Inferior parietal cortex (tissue), 1 donor: ENCODE results near the gene YPEL2.

Source experiments
- DNase-seq: peaks from one replicate; pipeline ENCODE4 v3.0.0-alpha.2; 2016; ENCODE audit errors: extremely low spot score

Gene YPEL2

DNA sequence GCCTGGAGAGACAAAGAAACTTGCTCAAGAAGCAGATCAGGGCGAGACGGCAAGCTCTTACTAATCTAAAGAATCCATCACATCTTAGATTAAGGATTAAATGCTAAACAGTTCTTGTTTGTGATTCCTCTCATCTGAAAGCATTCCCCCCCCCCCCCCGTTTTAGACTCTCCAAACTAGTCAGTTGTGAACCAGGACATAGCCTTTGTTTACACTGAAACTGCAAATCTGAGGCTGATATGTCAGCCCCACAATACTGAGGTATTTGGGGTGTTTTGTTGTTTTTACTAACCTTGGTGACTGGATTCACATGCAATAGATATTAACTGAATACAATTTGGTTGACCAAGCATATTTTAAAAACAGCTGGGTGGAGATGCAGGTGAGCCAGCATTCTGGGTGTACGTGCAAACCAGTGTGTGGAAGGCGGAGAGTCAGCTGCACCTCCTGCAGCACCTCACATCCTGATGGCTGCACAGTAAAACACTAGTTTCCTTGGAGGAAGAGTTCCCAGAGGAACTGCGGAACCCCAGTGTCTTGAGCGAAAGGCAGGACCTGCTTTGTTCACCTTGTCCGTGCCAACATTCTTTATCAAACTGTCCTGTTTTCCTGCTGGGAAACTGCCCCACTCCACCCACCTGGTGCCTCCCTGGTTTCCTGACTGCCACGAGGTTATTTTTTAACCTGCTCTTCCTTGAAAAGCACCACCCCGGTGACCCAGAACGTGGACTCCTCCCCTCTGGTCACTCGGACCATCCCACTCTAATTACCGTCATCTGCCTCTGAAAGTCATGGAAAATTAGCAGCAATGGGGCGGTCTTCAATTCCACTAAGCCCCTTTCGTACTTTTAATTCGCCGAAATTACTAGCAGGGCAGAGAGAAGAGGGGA is 1.2 kb upstream of the YPEL2 start:
- no peak for DNase-seq

DNA sequence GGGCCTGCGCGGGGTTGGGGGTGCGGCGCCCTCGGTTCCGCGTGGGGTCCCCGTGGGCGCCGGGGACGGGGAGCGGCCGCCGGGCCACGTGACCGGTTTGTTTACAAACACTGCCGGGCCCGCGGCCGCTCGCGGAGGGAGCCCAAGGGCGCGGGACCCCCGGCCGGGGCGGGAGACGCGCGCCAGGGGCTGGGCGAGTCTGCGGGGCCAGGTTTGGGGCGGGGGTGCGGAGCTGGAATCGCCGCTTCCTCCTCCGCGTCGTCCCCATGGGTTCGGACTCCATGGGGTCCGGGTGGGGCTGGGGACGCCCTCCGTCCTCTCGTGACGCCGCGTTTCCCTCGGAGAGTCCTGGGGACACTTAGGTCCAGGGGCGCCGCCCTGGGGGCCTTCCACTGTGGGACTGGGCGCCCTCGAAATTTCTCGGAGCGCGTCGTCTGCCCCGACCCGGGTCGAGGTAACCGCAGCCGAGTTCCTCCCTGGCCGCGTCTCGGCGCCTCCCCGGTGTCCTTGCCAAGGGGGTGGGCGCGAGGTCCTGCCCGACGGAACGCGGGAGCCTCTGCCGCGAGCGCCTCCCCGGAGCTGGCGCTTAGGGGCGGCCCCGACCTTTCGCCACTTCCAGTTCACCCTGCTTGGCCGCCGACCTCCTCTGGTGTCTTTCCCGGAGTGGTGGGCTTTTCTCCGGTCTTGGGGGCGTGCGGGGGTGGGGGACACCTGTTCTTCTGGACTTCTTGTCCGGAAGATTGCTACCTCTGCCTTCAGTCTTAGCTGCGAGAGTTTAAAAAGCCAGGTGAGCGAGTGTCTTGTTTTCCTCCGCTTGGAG is 684 bp downstream of the YPEL2 start:
- no peak for DNase-seq

DNA sequence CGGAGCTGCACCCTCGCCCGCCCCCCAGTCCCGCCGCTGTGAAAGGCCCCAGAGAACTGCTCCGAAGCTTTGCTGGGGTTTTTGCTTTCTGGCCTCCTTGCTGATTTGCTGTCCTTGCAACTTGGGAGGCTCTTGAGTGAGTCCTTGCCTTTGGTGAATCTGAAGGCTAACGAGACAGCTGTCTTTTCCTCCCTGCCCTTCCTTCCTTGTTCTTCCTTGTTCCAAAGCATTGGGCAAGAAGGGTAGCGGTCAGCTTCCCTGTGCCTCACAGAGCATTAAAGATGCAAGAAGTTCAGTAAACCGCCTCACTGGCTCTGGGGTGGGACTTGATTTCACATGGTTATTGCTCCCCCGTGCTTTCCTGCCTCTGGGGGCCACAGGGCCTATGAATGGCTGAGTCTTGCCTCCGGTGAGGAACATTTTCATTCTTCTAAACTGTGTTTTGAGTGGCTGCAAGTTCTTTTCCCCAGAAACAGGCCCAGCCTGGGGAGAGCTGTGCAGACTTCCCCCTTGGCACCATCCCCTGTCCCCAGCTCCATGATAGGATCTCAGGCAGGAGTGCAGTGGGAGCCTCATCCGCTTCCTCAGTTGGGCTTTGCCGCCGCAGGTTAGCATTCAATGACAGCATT is 1.4 kb downstream of the YPEL2 start:
- DNase-seq: no peak

DNA sequence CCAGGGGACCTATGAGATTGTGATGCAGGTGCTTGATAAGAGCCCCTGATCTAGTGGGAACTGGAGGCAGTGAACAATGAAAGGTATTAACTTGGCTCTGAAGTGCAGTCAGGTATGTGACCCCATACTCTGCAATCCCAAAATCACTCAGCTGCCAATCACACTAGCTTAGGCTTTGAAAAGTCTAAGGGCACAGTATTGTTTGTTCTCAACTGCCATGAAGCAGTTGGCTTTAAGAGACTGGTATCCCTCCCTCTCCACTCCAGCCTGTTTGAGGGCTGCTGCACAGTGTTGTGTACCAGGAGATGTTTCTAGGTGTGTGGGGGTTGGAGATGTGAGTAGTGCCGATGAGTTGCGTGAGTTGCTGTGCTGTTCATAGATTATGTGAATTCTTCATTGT is 2.4 kb downstream of the YPEL2 start:
- DNase-seq: no peak

DNA sequence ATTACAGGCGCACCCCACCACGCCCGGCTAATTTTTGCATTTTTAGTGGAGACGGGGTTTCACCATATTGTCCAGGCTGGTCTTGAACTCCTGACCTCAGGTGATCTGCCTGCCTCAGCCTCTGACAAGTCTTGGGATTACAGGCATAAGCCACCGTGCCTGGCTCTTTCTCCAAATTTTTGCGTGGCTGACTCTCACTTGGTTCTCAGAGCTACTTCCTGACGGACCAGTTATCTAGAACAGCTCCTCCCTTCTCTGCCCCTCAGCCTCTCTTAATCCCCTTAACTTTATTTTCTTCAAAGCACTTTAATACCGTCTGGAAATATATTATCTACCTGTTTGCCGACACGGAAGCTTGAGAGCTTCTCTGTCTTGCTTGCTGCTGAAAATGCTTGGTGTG is 4.2 kb downstream of the YPEL2 start:
- DNase-seq: no peak

DNA sequence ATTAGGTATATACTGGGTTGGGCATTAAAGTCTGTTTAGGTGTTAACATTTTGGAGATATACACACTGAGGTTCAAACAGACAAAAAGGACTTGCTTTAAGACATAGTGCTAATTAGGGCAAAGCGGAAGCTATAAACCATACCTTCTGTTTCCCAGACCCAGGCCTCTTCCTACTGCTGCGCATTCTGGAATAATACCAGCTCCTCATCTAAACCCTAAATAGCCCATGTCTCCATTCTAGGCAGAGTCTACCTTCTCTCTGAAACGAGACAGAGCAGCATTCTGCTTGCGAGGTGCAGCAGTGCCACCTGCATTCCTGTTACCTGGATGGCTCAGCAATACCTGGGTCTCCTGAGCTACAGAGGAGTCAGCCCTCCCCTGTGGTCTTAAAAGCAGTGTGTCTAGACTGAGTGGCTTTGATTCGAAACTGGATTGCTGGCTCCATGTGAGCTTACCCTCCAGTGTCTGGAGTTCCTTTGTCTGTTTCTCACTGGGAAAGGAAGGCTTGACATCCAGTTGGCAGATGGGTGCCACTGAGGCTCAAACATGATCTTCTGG is 6.4 kb downstream of the YPEL2 start:
- DNase-seq: no peak

DNA sequence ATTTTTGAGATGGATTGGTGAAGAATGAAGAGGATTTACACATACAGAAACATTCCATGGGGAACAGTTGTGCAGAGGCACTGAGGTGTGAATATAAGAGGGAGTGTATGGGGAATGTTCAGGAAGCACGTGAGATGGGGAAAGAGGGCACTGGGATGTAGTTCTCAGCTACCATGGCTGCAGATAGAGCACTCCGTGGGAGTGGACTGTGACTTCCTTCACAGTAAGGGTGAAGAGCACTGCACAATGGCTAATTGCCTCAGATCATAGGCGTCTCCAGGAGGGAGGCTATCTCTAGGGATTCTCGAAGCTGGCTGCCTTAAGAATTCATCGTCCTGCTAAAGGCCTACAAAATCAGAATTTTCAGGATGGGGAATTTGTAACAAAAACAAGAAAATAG is 7.0 kb downstream of the YPEL2 start:
- no peak for DNase-seq

DNA sequence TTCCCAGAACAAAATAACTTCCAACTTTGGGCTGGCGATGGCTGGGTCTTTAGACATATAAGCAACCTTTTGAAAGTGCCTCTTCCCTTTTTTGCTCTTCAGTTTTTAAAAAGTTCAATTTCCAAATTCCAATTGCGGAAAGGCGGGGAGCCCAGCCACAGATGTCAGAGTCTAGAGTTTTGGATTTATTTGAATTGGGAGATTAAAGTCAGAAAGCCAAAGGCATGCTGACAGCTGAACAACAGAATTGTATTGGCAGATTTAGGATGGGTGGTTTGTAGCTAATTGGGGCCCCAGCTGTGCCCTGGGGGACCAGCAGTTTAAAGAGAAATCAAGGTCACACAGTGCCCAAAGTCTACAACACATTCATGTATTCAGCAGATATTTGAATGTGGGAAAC is 10.5 kb downstream of the YPEL2 start:
- DNase-seq: no peak

DNA sequence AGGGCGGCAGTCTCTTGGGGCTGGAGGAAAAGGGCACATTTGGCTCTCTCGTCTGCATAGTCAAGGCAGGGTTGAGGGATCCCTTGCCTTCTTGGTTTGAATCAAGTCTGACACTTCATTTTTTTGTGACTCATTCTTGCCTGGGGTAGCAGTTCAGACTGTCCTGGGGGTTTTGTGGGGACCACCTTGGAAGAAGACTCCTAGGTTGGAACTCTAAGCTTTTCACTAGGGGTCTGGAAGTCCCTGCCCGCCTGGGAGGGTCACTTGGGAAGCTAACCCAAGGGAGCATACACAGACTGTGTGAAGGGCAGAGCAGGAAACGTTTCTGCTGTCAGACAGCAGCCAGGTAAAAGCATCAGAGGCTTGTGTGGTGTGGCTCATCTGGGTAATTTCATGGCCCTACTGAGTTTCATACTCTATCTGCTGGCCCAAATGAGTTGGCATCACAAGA is 11.3 kb downstream of the YPEL2 start:
- no peak for DNase-seq

DNA sequence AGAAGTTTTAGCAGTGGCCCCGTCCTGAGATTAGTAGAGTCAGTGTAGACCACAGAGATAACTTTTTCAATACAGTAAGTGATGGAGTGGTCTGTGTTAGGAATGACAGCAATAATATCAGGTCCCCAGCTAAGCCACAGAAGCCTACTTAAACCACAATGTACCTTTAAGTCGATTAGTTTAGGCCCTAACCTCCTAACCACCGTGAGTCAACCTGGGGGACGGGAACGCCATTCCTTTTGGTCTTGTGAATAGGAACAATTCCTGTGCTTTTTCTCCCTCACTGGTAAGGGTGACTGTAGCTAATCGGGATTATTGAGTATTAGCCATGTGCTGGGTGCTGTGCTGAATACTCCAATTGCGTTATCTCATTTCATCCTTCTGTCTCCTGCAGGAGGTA is 14.0 kb downstream of the YPEL2 start:
- DNase-seq: no peak

DNA sequence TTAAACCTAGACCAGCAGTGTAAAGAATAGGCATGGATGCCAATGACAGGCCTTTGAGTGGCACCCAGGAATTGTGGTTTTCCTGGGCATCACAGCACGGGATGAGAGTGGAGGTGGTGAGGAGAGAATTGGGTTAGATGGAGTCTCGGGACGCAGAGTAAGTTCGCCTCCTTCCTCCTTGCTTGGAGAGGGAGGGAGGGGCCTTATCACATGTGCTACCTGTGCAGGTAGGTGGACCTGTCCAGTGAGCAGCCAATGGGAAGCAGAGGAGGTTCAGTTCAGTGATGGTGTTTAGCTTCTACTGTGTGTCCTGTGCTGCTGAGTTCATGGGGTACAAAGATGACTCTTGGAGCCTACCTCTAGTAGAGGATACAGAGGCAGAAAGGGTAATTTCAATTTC is 14.9 kb downstream of the YPEL2 start:
- no peak for DNase-seq

DNA sequence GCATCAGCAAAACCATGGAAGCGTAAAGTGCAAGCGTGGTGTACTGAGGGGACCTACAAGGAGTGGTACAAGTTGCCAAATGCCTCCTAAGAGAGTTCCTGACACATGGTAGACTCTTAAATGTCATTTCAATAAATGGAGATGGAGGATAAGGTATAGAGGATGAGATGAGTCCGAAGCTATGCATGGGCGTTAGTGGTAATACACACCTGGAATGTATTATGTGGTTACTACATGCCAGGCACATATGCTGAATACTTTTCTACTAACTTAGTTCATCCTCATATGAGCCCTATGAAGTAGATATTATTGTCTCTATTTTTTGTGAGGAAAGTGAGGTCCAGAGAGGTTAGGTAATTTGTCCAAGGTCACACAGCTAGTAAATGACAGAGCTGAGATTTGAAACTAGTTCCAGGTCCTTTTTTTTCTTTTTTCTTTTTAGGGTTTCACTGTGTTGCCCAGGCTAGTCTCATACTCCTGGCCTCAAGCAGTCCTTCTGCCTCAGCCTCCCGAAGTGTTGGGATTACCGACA is 15.5 kb downstream of the YPEL2 start:
- DNase-seq: no peak

DNA sequence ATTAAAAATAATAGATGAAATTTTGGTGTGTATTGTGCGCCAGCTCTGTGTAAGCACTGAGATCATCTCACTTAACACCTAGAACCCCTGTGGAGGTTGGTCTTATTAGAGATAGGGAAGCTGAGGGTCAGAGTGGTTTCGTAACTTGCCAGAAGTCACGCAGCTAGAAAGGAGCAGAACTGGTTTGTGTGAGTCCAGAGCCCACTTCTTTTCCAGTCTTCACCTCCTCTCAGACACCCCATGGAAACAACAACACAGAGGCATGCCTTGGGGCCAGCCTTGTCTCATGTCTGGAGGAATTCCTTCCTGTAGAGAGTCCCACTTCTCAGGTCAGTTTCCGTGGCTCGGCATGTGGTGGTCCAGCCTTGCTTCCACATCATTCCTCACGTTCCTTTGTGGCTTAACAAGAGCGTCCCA is 16.5 kb downstream of the YPEL2 start:
- DNase-seq: no peak

DNA sequence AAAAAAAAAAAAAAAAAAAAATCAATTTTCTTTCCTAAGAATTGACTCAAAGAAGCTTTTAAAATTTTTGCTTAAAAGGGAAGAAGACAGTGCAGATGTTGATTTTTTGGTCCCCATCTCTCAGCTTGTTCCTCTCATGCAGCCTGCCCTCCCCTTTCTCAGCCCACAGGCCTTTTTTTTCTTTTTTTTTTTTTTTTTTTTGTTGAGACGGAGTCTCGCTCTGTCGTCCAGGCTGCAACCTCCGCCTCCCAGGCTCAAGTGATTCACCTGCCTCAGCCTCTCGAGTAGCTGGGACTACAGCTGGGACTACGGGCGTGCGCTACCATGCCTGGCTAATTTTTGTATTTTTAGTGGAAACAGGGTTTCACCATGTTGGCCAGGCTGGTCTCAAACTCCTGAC is 17.7 kb downstream of the YPEL2 start:
- no peak for DNase-seq

DNA sequence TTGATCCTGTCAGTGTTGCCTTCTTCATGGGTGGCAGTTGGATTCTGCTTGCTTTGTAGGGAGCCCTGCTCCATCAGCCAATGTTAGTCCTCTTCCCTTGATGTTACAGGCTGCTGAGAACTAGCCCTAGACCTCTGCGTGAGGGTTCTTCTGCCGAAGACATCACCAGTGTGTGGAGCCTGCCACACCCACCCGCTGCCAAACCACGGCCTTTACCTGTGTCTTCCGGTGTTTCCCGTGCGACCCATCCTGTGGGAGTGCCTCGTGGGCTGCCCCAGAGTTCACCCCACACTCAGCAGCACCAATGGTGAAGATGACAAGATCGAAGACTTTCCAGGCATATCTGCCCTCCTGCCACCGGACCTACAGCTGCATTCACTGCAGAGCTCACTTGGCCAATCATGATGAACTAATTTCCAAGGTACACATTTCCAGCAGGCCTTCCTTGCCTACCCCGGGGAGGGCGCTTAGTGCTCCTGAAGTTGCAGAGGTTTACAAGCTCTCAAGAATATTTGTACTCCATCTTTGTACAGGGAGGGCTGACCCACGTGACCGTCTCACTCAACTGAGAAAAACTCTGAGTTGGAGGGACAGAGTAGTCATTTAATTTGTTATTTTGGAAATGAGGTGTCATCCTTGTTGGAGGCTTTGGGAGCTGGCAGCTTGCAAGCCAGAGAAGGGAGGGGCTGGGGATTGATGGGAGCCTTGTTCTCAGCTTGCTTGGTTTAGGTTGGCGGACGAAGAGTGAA is 21.8 kb downstream of the YPEL2 start:
- DNase-seq: no peak

DNA sequence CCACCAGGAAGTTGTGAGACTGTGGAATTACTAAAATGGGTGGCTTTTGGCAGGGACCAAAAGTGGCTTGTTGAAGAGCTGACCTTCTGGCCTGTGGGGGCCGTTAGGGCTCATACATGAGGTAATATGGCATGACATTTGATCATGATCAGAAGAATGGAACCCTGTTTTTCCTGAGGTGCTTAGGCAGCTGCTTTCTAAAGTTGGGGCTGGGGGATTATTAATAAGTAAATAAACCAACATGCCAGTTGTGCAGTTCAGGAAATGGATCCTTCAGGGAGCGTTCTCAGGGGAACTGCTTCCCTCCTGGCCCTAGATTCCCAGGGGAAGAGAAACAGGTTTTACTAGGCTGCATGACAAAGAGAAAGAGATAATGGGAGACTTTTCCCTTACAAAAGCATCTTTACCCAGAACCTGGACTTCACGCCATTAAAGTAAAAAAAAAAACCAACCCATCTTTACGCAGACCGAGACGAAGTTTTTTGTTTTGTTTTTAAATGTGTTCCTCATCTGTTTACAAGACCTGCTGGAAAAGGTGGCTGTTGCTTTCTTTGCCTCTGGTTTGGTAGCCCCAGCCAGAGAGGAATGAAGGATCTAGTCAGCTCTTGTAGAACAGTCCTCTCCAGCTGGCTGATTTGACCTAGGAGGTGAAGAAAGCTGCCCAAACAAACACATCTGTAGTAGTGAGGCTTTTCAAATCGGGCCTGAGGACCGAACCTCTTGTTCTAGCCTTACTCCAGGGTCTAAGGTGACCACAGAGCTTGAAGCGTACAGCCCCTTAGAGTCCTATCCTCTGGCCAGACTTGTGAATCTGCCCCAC is 22.7 kb downstream of the YPEL2 start:
- no peak for DNase-seq

DNA sequence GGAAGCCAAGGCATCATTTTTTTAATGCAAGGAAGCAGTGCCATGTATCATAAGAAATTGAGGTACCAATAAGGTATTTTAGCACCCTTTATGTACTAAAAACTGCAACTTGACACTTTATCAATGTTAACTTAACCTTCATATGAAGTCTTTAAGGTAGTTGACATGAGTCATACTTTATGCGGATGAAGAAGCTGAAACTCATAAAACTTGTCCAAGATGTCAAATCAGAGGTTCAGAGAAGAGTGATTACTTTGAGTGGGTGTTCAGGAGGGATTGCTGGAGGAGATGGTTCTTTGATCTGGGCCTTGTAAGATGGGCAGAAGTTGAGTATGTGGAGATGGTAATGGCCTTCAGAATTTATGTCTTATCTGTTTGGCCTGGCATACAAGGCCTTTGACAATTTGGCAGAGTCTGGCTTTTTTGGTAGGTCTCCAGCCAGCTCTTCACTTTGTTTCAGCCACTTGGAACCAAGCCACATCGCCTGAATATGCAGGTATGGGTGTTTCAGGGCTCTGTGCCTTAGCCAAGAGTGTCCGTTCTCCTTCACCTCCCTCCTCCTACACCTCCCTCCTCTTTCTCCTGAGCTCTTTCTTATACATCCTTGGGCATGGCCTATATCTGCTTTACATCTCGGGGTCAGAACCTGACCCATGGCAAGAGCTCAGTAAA is 23.7 kb downstream of the YPEL2 start:
- DNase-seq: no peak

DNA sequence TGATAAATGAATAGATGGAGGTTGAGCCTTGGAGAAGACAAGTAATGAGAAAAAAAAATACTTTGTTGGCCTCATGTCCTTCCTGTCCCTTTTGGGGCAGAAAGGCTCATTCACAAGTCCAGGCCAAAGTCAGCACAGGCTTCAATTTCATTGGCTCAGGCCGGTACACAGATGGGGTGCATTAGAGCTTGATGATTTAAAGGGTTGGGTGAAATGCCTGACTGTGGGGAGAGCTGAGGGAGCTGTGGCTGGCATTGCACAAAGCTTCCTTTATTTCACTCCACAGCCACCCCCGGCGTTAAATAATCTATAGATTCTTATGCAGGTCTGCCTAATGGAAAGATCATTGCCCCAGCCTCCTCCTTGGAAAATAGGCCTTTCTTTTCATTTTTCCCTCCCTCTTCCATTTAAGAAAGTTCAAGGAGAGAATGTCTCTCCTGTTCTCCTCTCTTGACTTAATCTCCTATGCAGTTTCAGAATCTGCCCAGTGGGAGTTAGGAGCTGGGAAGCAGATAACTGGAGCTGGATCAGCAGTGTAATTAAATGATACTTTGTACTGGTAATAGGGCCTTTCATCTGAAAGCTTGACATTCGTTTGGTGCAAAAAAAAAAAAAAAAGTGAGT is 24.4 kb downstream of the YPEL2 start:
- DNase-seq: no peak

DNA sequence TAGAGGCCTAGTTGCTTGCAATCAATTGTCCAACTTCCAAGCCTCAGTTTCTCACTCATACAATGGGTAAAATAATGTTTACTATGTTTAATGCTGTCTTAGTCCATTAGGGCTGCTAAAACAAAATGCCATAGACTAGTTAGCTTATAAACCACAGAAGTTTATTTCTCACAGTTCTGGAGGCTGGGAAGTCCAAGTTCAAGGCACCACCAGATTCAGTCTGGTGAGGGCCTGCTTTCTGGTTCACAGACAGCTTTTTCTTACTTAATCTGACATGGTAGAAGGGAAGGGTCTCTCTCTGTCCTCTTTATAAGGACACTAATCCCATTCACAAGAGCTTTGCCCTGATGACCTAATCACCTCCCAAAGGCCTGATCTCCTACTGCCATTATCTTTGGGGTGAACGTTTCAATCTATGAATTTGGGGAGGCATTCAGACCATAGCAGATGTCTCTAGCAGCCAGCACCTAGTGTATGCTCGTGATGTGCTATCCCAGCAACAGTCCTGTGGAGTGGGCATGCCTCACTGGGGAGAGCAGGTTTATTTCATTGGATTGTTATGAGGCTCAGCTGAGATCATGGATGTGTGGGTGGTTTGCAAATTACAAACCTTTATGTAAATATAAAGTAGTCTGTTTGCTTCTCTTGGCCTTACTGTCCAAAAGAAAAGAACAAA is 25.2 kb downstream of the YPEL2 start:
- no peak for DNase-seq
